ENCODE measurements around the gene MMP24. TPM values are rescaled to one million over a fixed set of nuclear protein-coding genes. Genes with fewer than 3 reads are reported as not detected.
"Not testable (repeated sequence)": the region's sequence is repeated elsewhere in the genome, so short reads cannot be mapped to it uniquely, and the experiment has no call there.

MMP24 gene
- total RNA-seq, 1 donor from 2014 or later = not detected

- intact Hi-C loops (cut with DNase I) = no loop called here
- no peak overlapping the region for H3K27ac ChIP-seq
- no peak for DNase-seq (ENCODE audit: low spot score in 2 of 2)
- H3K27me3 ChIP-seq = no peaks in the 10 kb centered on the region
- peaks cover 0 to 10% of the 10 kb centered on the region in 2 donors for H3K36me3 ChIP-seq
- no peaks in the 10 kb centered on the region for H3K9me3 ChIP-seq
- no peak overlapping the region for H3K4me3 ChIP-seq
- peaks cover 0 to 4% of the 10 kb centered on the region in 2 donors for H3K4me1 ChIP-seq
- TF ChIP-seq, protein P1, sequence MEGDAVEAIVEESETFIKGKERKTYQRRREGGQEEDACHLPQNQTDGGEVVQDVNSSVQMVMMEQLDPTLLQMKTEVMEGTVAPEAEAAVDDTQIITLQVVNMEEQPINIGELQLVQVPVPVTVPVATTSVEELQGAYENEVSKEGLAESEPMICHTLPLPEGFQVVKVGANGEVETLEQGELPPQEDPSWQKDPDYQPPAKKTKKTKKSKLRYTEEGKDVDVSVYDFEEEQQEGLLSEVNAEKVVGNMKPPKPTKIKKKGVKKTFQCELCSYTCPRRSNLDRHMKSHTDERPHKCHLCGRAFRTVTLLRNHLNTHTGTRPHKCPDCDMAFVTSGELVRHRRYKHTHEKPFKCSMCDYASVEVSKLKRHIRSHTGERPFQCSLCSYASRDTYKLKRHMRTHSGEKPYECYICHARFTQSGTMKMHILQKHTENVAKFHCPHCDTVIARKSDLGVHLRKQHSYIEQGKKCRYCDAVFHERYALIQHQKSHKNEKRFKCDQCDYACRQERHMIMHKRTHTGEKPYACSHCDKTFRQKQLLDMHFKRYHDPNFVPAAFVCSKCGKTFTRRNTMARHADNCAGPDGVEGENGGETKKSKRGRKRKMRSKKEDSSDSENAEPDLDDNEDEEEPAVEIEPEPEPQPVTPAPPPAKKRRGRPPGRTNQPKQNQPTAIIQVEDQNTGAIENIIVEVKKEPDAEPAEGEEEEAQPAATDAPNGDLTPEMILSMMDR (IDR thresholded peaks at IDR 0.05) = no peak
These were observed 28.0 kb downstream of the MMP24 start for GRCh38 chr20:35254448-35254999.

GRCh38 chr20:35257175-35257909 is 30.9 kb downstream of the MMP24 start:
- DNase-seq (ENCODE audit: low spot score in 2 of 2) = no peak
- H3K4me3 ChIP-seq = no peak overlapping the region
- no peaks in the 10 kb centered on the region for H3K9me3 ChIP-seq
- peaks cover 0 to 6% of the 10 kb centered on the region in 2 donors for H3K36me3 ChIP-seq
- H3K4me1 ChIP-seq = peaks cover 0 to 13% of the 10 kb centered on the region in 2 donors
- TF ChIP-seq, protein P1 (IDR thresholded peaks at IDR 0.05) = no peak
- no peak overlapping the region for H3K27ac ChIP-seq
- intact Hi-C loops (cut with DNase I) = no loop called here
- H3K27me3 ChIP-seq = no peaks in the 10 kb centered on the region

DNA sequence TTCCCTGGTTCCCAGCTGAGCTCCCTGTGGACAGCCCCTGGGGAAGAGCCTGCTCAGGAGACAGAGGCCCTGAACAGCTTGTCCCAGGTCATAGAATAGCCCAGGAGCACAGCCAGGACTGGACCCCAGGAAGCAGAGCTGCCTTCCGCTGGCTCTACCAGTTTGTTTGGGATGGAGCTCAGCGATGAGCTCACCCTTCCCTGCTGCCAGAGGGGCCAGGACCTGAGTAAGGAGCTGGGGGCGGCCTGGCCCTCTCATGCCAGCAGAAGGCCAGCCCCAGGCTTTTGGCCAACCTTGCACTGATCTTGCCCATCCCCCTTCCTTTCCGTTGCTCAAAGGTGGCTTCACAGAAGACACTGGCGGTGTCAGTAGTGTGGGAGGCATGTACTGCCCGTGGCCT is 33.9 kb downstream of the MMP24 start:
- Histone ChIP-seq H3K9me3 (no peaks in the 10 kb centered on the region), H3K4me1 (peaks cover 6 to 25% of the 10 kb centered on the region in 2 donors), H3K27ac (peak overlapping the region; percentile 77 to 80), H3K36me3 (no peaks in the 10 kb centered on the region), H3K4me3 (no peak overlapping the region), H3K27me3 (no peaks in the 10 kb centered on the region)
- DNase-seq (ENCODE audit: low spot score in 2 of 2) = no peak
- TF ChIP-seq, protein P1 (IDR thresholded peaks at IDR 0.05) = no peak
- intact Hi-C loops (cut with DNase I) = no loop called here

DNA sequence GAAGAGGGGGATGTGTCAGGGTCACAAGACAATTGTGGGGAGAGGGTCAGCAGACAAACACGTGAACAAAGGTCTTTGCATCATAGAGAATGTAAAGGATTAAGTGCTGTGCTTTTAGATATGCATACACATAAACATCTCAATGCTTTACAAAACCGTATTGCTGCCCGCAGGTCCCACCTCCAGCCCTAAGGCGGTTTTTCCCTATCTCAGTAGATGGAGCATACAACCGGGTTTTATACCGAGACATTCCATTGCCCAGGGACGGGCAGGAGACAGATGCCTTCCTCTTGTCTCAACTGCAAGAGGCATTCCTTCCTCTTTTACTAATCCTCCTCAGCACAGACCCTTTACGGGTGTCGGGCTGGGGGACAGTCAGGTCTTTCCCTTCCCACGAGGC is 35.8 kb downstream of the MMP24 start:
- H3K27me3 ChIP-seq; DNase-seq (ENCODE audit: low spot score in 2 of 2); intact Hi-C loops (cut with DNase I); H3K9me3 ChIP-seq; H3K36me3 ChIP-seq; H3K4me3 ChIP-seq: not testable (repeated sequence)
- Histone ChIP-seq H3K27ac (peak overlapping the region; percentile 77 to 80), H3K4me1 (peaks cover 6 to 25% of the 10 kb centered on the region in 2 donors)

DNA sequence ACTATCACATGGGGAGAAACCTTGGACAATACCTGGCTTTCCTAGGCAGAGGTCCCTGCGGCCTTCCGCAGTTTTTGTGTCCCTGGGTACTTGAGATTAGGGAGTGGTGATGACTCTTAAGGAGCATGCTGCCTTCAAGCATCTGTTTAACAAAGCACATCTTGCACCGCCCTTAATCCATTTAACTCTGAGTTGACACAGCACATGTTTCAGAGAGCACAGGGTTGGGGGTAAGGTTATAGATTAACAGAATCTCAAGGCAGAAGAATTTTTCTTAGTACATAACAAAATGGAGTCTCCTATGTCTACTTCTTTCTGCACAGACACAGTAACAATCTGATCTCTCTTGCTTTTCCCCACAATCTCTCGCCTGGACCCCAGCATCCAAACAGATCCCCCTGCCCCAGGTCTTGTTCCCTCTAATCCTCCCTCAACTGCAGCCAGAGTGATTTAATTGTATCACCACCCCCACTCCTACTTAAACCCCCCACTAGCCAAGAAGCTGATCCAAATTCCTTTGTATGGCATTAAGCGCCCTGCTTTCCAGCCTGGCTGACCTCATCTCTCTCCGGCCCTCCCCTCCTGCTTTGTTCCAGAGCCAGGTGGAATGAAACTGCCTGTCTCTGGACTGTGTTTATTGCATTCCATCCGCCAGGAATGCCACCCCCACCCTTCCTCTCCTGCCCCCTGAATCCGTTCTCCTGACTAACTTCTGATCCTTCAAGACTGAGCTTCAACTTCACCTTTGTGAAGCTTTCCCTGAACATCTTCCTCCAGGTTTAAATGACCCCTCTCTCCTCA is 36.4 kb downstream of the MMP24 start:
- intact Hi-C loops (cut with DNase I) = not testable (repeated sequence)
- peak in 1 of 2 donors; percentile 81 for DNase-seq (ENCODE audit: low spot score in 2 of 2)

GRCh38 chr20:35263532-35264341 is 37.2 kb downstream of the MMP24 start:
- no peak for DNase-seq (ENCODE audit: low spot score in 2 of 2)
- peak overlapping the region; percentile 80 to 84 for H3K27ac ChIP-seq
- peaks cover 12 to 15% of the 10 kb centered on the region in 2 donors for H3K36me3 ChIP-seq
- H3K27me3 ChIP-seq = no peaks in the 10 kb centered on the region
- no peaks in the 10 kb centered on the region for H3K9me3 ChIP-seq
- intact Hi-C loops (cut with DNase I) = no loop called here
- TF ChIP-seq, protein P1 (IDR thresholded peaks at IDR 0.05) = no peak
- H3K4me1 ChIP-seq = peaks cover 6 to 21% of the 10 kb centered on the region in 2 donors
- peak overlapping the region in 1 of 2 donors; percentile 4 for H3K4me3 ChIP-seq

More for the DNA sequence above, 36.4 kb downstream of the MMP24 start:
- H3K4me1 ChIP-seq = peaks cover 6 to 21% of the 10 kb centered on the region in 2 donors
- H3K4me3 ChIP-seq = peak overlapping the region in 1 of 2 donors; percentile 4
- peak overlapping the region; percentile 80 to 84 for H3K27ac ChIP-seq
- H3K9me3 ChIP-seq, H3K27me3 ChIP-seq, H3K36me3 ChIP-seq: not testable (repeated sequence)

All from ascending aorta (tissue), 2 donors.